ENCODE results near the gene RSPH4A.
"Not testable (repeated sequence)": the region's sequence is repeated elsewhere in the genome, so short reads cannot be mapped to it uniquely, and the experiment has no call there.

Gene RSPH4A

DNA sequence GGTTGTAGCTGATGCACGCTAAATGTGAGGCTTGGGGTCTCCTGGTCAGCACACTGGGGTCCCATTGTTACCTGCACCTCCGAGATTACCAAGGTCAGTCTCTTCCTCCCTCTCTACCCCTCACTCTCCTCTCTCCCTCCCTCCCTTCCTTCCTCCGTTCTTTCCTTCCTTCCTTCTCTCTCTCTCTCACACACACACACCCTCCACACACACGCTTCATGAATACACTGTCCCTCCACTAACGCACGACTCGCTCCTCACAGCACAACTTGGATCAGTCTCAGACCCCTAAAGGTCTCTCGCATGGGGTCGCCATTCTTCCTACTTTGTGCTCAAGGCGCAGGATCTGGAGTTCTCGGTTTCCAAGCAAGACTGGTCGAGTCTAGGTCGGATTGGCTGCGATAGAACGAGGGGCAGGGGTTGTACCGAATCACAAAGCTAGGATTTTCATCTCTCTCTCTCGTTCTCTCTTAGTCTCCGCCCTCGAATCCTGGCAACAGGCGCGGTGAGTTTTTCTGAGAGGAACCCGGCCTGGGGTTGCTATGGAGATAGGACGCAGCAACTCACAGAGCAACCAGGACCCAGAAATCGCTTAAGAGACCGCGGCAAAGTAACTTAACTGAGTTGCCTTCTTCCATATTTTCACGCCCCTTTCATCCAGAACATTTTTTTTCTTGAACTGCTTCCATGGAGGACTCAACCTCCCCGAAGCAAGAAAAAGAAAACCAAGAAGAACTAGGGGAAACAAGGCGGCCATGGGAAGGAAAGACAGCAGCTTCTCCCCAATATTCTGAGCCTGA lies at the start of gene RSPH4A:
RSPH4A (plus strand) TSS at position 543 of the 800 bp plus-strand sequence; CDS start at position 688, 145 bp downstream.
- in situ Hi-C loops (cut with HindIII; ENCODE audit: low sequenced_read_pairs), result no loop called here

DNA sequence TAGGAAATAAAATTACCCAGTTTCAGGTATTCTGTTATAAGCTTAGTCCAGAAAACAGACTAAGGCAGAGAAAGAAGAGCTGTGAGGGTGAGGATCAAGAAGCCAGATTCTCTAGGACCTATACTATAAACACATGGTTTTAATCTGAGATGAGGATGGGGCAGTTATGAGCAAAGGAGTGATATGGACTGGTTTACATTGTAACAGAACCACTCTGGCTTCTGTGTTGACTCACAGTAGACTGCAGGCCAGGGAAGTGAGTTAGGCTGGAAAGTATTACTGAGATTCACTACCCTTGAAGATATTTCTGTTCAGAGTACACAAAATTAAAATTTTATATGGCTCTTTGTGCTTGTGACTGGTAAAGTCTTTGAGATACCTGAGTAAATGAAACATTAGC lies 48.2 kb upstream of the RSPH4A start:
- in situ Hi-C loops (cut with HindIII; ENCODE audit: low sequenced_read_pairs), result no loop called here

DNA sequence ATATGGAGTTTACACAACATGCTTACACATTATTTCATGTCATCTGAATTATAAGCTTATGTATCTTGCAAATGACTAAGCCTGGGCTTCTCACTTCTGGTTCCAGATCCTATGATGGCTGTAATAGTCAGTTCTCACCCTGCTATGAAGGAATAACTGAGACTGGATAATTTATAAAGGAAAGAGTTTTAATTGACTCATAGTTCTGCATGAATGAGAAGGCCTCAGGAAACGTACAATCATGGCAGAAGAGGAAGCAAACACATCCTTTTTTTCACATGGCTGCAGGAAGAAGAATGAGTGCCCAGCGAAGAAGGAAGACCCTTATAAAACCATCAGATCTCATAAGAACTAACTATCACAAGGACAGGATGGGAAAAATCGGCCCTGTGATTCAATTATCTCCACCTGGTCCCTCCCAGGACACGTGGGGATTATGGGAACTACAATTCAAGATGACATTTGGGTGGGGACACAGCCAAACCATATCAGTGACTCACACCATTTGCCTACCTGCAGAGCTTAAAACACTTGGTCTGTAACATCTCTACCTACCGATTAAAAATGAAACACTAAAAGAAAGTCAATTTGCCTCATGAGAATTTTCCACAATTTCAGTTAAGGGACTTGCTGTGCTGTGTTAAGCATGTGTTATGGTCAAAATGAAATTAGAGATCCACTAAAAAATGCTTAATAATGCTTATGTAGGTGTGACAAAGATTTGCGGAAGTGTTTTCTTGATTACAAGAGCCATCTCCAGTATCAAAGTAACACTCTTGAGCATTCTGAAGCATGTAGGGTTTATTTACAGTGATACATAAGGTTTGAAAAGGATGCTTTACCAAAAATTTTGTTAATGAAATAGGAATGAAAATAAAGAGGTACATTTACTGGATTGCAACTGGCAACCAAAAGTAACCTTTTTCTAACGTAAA lies 47.2 kb upstream of the RSPH4A start:
- in situ Hi-C loops (cut with HindIII; ENCODE audit: low sequenced_read_pairs), result no loop called here

- in situ Hi-C loops (cut with HindIII; ENCODE audit: low sequenced_read_pairs), result no loop called here
These were observed 45.2 kb upstream of the RSPH4A start, which contains the start of gene RWDD1 for GRCh38 chr6:116570856-116571682. RWDD1 (plus strand) TSS chr6:116571504; CDS start chr6:116571583, 79 bp downstream.

DNA sequence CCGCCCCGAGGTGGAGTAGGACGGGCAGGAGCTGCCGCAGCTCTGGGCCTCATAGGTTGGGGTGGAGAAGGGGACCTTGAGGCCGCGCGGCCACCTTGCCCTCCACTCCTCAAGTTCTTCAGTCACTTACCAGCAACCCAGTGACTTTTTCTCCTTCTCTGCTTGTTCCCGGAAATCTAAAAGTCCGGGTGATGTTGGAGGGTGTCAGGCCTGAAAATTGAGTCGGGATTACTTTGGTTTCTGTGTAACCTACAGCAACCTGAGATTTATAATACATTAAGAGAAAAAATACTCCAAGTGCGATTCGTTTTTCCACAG lies 44.6 kb upstream of the RSPH4A start:
- in situ Hi-C loops (cut with HindIII; ENCODE audit: low sequenced_read_pairs), result no loop called here

GRCh38 chr6:116572162-116572561 lies 44.1 kb upstream of the RSPH4A start:
- in situ Hi-C loops (cut with HindIII; ENCODE audit: low sequenced_read_pairs), result no loop called here

DNA sequence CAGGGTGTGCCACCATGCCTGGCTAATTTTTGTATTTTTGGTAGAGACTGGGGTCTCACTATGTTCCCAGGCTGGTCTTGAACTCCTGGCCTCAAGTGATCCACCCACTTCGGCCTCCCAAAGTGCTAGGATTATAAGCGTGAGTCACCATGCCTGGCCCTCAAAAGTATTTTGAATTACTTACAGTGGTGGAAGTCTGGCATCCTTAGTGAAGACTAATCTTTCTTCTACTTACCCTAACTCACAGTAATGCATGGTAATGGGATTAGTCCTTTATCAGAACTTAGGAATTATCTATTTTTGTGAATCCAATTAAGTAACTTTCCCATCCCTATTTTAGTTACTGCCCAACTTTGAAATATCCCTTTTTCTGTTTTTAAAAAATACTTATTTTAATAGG lies 41.1 kb upstream of the RSPH4A start:
- in situ Hi-C loops (cut with HindIII; ENCODE audit: low sequenced_read_pairs), result no loop called here

DNA sequence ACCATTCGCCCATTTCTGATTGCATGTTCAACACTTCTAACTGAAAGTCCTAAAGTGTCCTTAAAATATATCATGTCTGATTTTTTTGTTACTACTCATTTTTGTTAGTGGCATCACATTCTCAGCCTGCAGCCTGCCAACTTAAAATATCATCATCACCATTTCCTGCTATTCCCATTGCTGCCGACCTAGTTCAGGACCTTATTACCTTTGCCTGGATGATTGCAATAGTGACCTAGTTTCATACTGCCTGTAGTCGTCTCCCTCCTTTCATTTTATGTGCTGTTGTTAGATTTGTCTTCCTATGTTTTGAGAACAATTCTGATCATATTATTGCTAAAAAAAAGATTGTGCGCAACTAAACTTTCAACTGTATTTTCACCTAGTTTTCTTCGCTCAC lies 38.8 kb upstream of the RSPH4A start:
- in situ Hi-C loops (cut with HindIII; ENCODE audit: low sequenced_read_pairs), result no loop called here

GRCh38 chr6:116578335-116578734 lies 37.9 kb upstream of the RSPH4A start:
- in situ Hi-C loops (cut with HindIII; ENCODE audit: low sequenced_read_pairs), result no loop called here

GRCh38 chr6:116579143-116579542 lies 37.1 kb upstream of the RSPH4A start:
- in situ Hi-C loops (cut with HindIII; ENCODE audit: low sequenced_read_pairs), result no loop called here

- in situ Hi-C loops (cut with HindIII; ENCODE audit: low sequenced_read_pairs), result no loop called here
These were observed 36.1 kb upstream of the RSPH4A start for GRCh38 chr6:116580198-116580597.

- in situ Hi-C loops (cut with HindIII; ENCODE audit: low sequenced_read_pairs), result no loop called here
These were observed 30.0 kb upstream of the RSPH4A start for GRCh38 chr6:116586276-116586675.

- in situ Hi-C loops (cut with HindIII; ENCODE audit: low sequenced_read_pairs), result no loop called here
These were observed 29.5 kb upstream of the RSPH4A start for GRCh38 chr6:116586738-116587137.

DNA sequence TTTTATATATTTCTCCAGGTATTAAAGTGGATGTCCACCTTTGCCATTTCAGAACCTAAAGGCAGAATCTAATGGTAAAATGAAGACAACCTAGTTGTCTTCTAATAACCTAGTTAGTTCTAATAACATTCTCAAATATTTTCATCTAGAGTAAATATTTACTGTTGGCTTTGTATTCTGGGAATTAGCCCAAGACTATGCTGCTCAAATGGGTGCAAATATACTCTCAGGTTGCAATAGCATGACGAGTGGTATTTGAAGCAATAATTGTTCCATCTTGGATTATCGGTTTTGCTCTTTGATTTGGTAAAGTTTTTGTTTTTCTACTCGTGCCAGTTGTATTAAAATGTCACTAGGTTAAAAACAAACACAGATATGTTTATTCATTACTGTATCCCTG lies 21.0 kb upstream of the RSPH4A start:
- in situ Hi-C loops (cut with HindIII; ENCODE audit: low sequenced_read_pairs), result no loop called here

DNA sequence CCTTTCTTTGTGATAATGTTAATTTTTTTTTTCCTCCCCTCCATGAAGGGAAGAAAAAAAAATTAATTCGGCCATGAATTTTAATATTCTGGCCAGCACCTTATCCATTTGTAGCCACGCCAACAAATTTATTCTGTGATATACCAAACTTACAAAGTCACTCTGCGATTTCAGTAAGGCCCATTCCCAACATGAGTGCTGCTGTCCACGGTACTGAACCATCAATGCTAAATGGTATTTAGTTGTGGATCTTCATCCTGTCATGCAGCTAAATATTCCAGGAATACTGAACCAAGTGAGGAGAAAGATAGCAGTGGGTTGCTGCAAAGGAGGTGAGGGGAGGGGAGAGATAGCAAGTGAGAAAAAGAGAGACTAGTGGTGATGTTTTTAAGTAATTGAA lies 19.5 kb upstream of the RSPH4A start:
- in situ Hi-C loops (cut with HindIII; ENCODE audit: low sequenced_read_pairs), result no loop called here

- in situ Hi-C loops (cut with HindIII; ENCODE audit: low sequenced_read_pairs), result not testable (repeated sequence)
These were observed 12.4 kb upstream of the RSPH4A start for GRCh38 chr6:116603916-116604315.

- in situ Hi-C loops (cut with HindIII; ENCODE audit: low sequenced_read_pairs), result not testable (repeated sequence)
These were observed 11.4 kb upstream of the RSPH4A start for GRCh38 chr6:116604868-116605267.

DNA sequence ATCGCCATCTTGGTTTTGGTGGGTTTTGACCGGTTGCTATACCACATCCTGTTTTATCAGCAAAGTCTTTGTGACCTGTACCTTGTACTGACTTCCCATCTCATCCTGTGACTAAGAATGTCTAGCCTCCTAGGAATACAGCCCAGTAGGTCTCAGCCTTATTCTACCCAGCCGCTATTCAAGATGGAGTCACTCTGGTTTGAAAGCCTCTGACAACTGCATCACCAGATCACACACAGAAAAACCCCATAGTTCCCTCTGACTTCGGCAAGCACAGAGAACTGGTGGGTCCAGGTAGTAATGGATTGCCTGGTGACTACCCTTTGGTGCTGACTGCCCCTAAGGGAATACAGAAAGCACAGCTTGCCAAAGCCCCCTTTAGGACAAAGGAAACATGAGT lies 10.3 kb upstream of the RSPH4A start:
- in situ Hi-C loops (cut with HindIII; ENCODE audit: low sequenced_read_pairs), result no loop called here

GRCh38 chr6:116611056-116611455 lies 5.2 kb upstream of the RSPH4A start:
- in situ Hi-C loops (cut with HindIII; ENCODE audit: low sequenced_read_pairs), result no loop called here

GRCh38 chr6:116616737-116617053 lies 416 bp downstream of the RSPH4A start:
- in situ Hi-C loops (cut with HindIII; ENCODE audit: low sequenced_read_pairs), result no loop called here

Measured in DLD1 (cell line).